ENCODE results near the gene RHBDD1.

GRCh38 chr2:226932443-226932842 is 96.6 kb downstream of the RHBDD1 start:
- TF ChIP-seq, protein P1, sequence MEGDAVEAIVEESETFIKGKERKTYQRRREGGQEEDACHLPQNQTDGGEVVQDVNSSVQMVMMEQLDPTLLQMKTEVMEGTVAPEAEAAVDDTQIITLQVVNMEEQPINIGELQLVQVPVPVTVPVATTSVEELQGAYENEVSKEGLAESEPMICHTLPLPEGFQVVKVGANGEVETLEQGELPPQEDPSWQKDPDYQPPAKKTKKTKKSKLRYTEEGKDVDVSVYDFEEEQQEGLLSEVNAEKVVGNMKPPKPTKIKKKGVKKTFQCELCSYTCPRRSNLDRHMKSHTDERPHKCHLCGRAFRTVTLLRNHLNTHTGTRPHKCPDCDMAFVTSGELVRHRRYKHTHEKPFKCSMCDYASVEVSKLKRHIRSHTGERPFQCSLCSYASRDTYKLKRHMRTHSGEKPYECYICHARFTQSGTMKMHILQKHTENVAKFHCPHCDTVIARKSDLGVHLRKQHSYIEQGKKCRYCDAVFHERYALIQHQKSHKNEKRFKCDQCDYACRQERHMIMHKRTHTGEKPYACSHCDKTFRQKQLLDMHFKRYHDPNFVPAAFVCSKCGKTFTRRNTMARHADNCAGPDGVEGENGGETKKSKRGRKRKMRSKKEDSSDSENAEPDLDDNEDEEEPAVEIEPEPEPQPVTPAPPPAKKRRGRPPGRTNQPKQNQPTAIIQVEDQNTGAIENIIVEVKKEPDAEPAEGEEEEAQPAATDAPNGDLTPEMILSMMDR (IDR thresholded peaks at IDR 0.05) = no peak
- TF ChIP-seq EZH2 (IDR thresholded peaks at IDR 0.05; ENCODE audit: borderline replicate concordance, insufficient read depth, low read depth, low read length, poor library complexity, severe bottlenecking) = no peak
